Thyroid gland (tissue), 4 donors: ENCODE data around the gene XPO1. TPM values are rescaled to one million over a fixed set of nuclear protein-coding genes. Genes with fewer than 3 reads are reported as not detected.
"Not testable (repeated sequence)": the region's sequence is repeated elsewhere in the genome, so short reads cannot be mapped to it uniquely, and the experiment has no call there.

ENCODE experiments used
- DNase-seq, 2 donors: peaks; one replicate each; pipeline ENCODE4 v3.0.0-alpha.2; 2019
- H3K27ac ChIP-seq, 3 donors: fragments of 200-600 bp; sonication (generic); 1 replicate in 2 of 3; 2 replicates in 1 of 3; pipeline ENCODE4 v1.5.1; 2016 to 2019; ENCODE audit warnings: mild to moderate bottlenecking in 1 of 3, moderate library complexity in 1 of 3
- H3K27me3 ChIP-seq: fragments of 200-600 bp; sonication (generic); one replicate; pipeline ENCODE4 v1.5.1; 2019
- H3K36me3 ChIP-seq, 2 donors: fragments of 200-600 bp; sonication (generic); one replicate each; pipeline ENCODE4 v1.5.1; 2016 to 2019
- H3K4me1 ChIP-seq, 2 donors: fragments of 200-600 bp; sonication (generic); one replicate each; pipeline ENCODE4 v1.5.1; 2017 to 2019
- H3K4me3 ChIP-seq, 3 donors: fragments of 200-600 bp; sonication (generic); replicated peaks in 1 of 3; 1 replicate in 2 of 3; 2 replicates in 1 of 3; pipeline ENCODE4 v1.5.1; 2016; ENCODE audit warnings: mild to moderate bottlenecking in 1 of 3
- H3K9me3 ChIP-seq: fragments of 200-600 bp; sonication (generic); one replicate; pipeline ENCODE4 v1.5.1; 2017
- CTCF ChIP-seq, 6 experiments: fragments of 200-600 bp in 3 of 6; fragments of 450-650 bp in 3 of 6; sonication (generic) in 3 of 6; IDR thresholded peaks; one replicate each; pipeline ENCODE4 v1.5.1; 2016 to 2019; ENCODE audit warnings: antibody characterized with exemption in 6 of 6, mild to moderate bottlenecking in 2 of 6, inconsistent platforms in 1 of 6, moderate library complexity in 1 of 6
- POLR2A ChIP-seq, 2 donors: fragments of 450-650 bp; IDR thresholded peaks; one replicate each; pipeline ENCODE4 v1.6.1; 2017; ENCODE audit warnings: antibody characterized with exemption in 2 of 2, mild to moderate bottlenecking in 2 of 2, moderate library complexity in 1 of 2
- WGBS, 2 donors: methylation state at CpG; one replicate each; pipeline ENCODE4 v1.1.5; 2017; 5-methylcytosine and 5-hydroxymethylcytosine counted together
- intact Hi-C: fragments of 100-400 bp; cut with DNase I; formaldehyde crosslinking; loops from one replicate; pipeline ENCODE4 v1.15.1; 2023
- total RNA-seq, 4 donors: library from RNA; depleted of rRNA; stranded (reverse); fragments of >200 nt; gene quantifications; one replicate each; pipeline ENCODE4 v1.2.3, GENCODE V29; 2016

XPO1 gene, protein sequence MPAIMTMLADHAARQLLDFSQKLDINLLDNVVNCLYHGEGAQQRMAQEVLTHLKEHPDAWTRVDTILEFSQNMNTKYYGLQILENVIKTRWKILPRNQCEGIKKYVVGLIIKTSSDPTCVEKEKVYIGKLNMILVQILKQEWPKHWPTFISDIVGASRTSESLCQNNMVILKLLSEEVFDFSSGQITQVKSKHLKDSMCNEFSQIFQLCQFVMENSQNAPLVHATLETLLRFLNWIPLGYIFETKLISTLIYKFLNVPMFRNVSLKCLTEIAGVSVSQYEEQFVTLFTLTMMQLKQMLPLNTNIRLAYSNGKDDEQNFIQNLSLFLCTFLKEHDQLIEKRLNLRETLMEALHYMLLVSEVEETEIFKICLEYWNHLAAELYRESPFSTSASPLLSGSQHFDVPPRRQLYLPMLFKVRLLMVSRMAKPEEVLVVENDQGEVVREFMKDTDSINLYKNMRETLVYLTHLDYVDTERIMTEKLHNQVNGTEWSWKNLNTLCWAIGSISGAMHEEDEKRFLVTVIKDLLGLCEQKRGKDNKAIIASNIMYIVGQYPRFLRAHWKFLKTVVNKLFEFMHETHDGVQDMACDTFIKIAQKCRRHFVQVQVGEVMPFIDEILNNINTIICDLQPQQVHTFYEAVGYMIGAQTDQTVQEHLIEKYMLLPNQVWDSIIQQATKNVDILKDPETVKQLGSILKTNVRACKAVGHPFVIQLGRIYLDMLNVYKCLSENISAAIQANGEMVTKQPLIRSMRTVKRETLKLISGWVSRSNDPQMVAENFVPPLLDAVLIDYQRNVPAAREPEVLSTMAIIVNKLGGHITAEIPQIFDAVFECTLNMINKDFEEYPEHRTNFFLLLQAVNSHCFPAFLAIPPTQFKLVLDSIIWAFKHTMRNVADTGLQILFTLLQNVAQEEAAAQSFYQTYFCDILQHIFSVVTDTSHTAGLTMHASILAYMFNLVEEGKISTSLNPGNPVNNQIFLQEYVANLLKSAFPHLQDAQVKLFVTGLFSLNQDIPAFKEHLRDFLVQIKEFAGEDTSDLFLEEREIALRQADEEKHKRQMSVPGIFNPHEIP (N-terminal part only)
- total RNA-seq: 100 to 1,000 TPM; 104 to 128 (median 118) TPM

- WGBS, 2 donors: 0 to 1% methylated on average over 46 to 48 of the region's 65 CpGs
- H3K27me3 ChIP-seq: no peaks in the 10 kb centered on the region
- TF ChIP-seq POLR2A (IDR thresholded peaks at IDR 0.05) (peak; percentile 88 to 93), CTCF (IDR thresholded peaks at IDR 0.05) (no peak)
- H3K4me1 ChIP-seq: peaks cover 17 to 26% of the 10 kb centered on the region in 2 donors
- H3K4me3 ChIP-seq: peak within 1 kb of the TSS; percentile 53 to 79 (median 66)
- intact Hi-C loops: loop anchor here (10.0 kb wide), 1 partner anchor 64 kb away; the partner anchor contains the start of gene USP34
- H3K36me3 ChIP-seq: no peaks in the 10 kb centered on the region
- DNase-seq: peak; percentile 100
- peak within 1 kb of the TSS; percentile 99 to 100 (median 99) for H3K27ac ChIP-seq
- no peaks in the 10 kb centered on the region for H3K9me3 ChIP-seq
Measured at GRCh38 chr2:61538200-61538919, at the start of gene XPO1. Gene XPO1 (minus strand): TSS chr2:61538356. CDS start chr2:61533897, 4,459 bp downstream.

GRCh38 chr2:61586928-61587327 is 48.8 kb upstream of the XPO1 start:
- WGBS, 2 donors: 82 to 96% methylated on average over 5 of the region's 5 CpGs
- H3K9me3 ChIP-seq: not testable (repeated sequence)

GRCh38 chr2:61585383-61585782 is 47.2 kb upstream of the XPO1 start:
- no peaks in the 10 kb centered on the region for H3K9me3 ChIP-seq
- TF ChIP-seq POLR2A (IDR thresholded peaks at IDR 0.05) (no peak), CTCF (IDR thresholded peaks at IDR 0.05) (no peak)
- intact Hi-C loops: no loop called here
- DNase-seq: no peak
- H3K4me3 ChIP-seq: no peak overlapping the region
- peaks cover 0 to 8% of the 10 kb centered on the region in 2 donors for H3K4me1 ChIP-seq
- 64 to 66% methylated on average over 3 of the region's 3 CpGs for whole genome bisulfite sequencing, 2 donors
- no peaks in the 10 kb centered on the region for H3K27me3 ChIP-seq
- no peak overlapping the region for H3K27ac ChIP-seq
- no peaks in the 10 kb centered on the region for H3K36me3 ChIP-seq

More at GRCh38 chr2:61586928-61587327, 48.8 kb upstream of the XPO1 start:
- H3K4me1 ChIP-seq, H3K27me3 ChIP-seq, intact Hi-C loops, H3K27ac ChIP-seq, DNase-seq, H3K4me3 ChIP-seq, H3K36me3 ChIP-seq: not testable (repeated sequence)

GRCh38 chr2:61584368-61584767 is 46.2 kb upstream of the XPO1 start:
- WGBS, 2 donors: 96 to 97% methylated on average over 9 of the region's 9 CpGs
- DNase-seq, H3K9me3 ChIP-seq, H3K36me3 ChIP-seq, H3K27ac ChIP-seq, intact Hi-C loops, H3K4me3 ChIP-seq, H3K27me3 ChIP-seq, H3K4me1 ChIP-seq: not testable (repeated sequence)

- Histone ChIP-seq H3K4me3 (no peak overlapping the region), H3K27ac (no peak overlapping the region), H3K36me3 (no peaks in the 10 kb centered on the region), H3K9me3 (no peaks in the 10 kb centered on the region), H3K4me1 (peaks cover 0 to 8% of the 10 kb centered on the region in 2 donors), H3K27me3 (no peaks in the 10 kb centered on the region)
- TF ChIP-seq CTCF (IDR thresholded peaks at IDR 0.05) (no peak), POLR2A (IDR thresholded peaks at IDR 0.05) (no peak)
- intact Hi-C loops: no loop called here
- WGBS, 2 donors: 31 to 36% methylated on average over 3 of the region's 3 CpGs
- DNase-seq: peak; percentile 3 to 8
Measured at GRCh38 chr2:61582165-61582564, 44.0 kb upstream of the XPO1 start.
